HTERT RPE-1 (cell line): Measurements from ENCODE around the gene DNAH12.

Experiments
- in situ Hi-C: fragments of 300-500 bp; cut with MboI; formaldehyde crosslinking; loops from 4 replicates; pipeline ENCODE4 v1.14.3; 2020; ENCODE audit warnings: low sequenced_read_pairs

DNAH12 gene

GRCh38 chr3:57244946-57245345, 299.2 kb downstream of the DNAH12 start:
- in situ Hi-C loops = no loop called here
